Sigmoid colon (tissue), 4 donors: ENCODE data around the gene UPP1.

Experiments used
- CTCF ChIP-seq, 4 experiments: fragments of 450-650 bp in 3 of 4; fragments of 200-600 bp in 1 of 4; IDR thresholded peaks; one replicate each; pipeline ENCODE4 v1.5.1; 2016 to 2019; ENCODE audit warnings: antibody characterized with exemption in 4 of 4, mild to moderate bottlenecking in 3 of 4, moderate library complexity in 2 of 4
- EP300 ChIP-seq, 4 donors: sonication (generic); formaldehyde crosslinking; IDR thresholded peaks; one replicate each; pipeline ENCODE4 v1.6.1; 2017; ENCODE audit warnings: antibody characterized with exemption in 4 of 4

GRCh38 chr7:48090095-48090805 lies 1.2 kb downstream of the UPP1 start:
- TF ChIP-seq CTCF (IDR thresholded peaks at IDR 0.05) (no peak), EP300 (IDR thresholded peaks at IDR 0.05) (peak in 1 of 4 donors; percentile 7)
